Sigmoid colon (tissue), 7 donors: ENCODE results near the gene ERVH48-1. TPM values are rescaled to one million over a fixed set of nuclear protein-coding genes. Genes with fewer than 3 reads are reported as not detected.
"Not testable (repeated sequence)": the region's sequence is repeated elsewhere in the genome, so short reads cannot be mapped to it uniquely, and the experiment has no call there.

ENCODE experiments used
- DNase-seq: peaks from one replicate; pipeline ENCODE4 v3.0.0-alpha.2; 2019
- H3K27ac ChIP-seq, 4 donors: fragments of 200-600 bp; sonication (generic); one replicate each; pipeline ENCODE4 v1.5.1; 2016 to 2019; ENCODE audit warnings: mild to moderate bottlenecking in 1 of 4
- H3K27me3 ChIP-seq, 3 donors: fragments of 200-600 bp; sonication (generic); one replicate each; pipeline ENCODE4 v1.5.1; 2019; ENCODE audit warnings: mild to moderate bottlenecking in 1 of 3
- H3K36me3 ChIP-seq, 4 donors: fragments of 200-600 bp; sonication (generic); one replicate each; pipeline ENCODE4 v1.5.1; 2016 to 2019
- H3K4me1 ChIP-seq, 4 donors: fragments of 200-600 bp; sonication (generic); one replicate each; pipeline ENCODE4 v1.5.1; 2017 to 2019
- H3K4me3 ChIP-seq, 4 donors: fragments of 200-600 bp; sonication (generic); one replicate each; pipeline ENCODE4 v1.5.1; 2017 to 2019; ENCODE audit warnings: mild to moderate bottlenecking in 2 of 4, moderate library complexity in 1 of 4
- H3K9me3 ChIP-seq, 4 donors: fragments of 200-600 bp in 3 of 4; sonication (generic) in 3 of 4; one replicate each; pipeline versions ENCODE4 v1.5.1 to v1.6.1; 2013 to 2019
- EP300 ChIP-seq, 4 donors: sonication (generic); formaldehyde crosslinking; IDR thresholded peaks; one replicate each; pipeline ENCODE4 v1.6.1; 2017; ENCODE audit warnings: antibody characterized with exemption in 4 of 4
- POLR2A ChIP-seq, 2 donors: fragments of 450-650 bp; IDR thresholded peaks; one replicate each; pipeline ENCODE4 v1.6.1; 2016; ENCODE audit warnings: antibody characterized with exemption in 2 of 2, mild to moderate bottlenecking in 2 of 2, moderate library complexity in 2 of 2
- POLR2AphosphoS5 ChIP-seq, 4 donors: sonication (generic); formaldehyde crosslinking; IDR thresholded peaks; one replicate each; pipeline ENCODE4 v1.6.1; 2017; ENCODE audit warnings: antibody characterized with exemption in 4 of 4
- WGBS, 2 donors: extraction: QIAGEN DNeasy Blood & Tissue Kit; methylation state at CpG; one replicate each; pipeline ENCODE4 v1.1.7; 2013; 5-methylcytosine and 5-hydroxymethylcytosine counted together
- intact Hi-C: fragments of 100-400 bp; cut with DNase I; formaldehyde crosslinking; loops from one replicate; pipeline ENCODE4 v1.15.1; 2023
- polyA plus RNA-seq, 3 donors: library from polyadenylated mRNA; stranded (reverse); fragments of 200-250 nt; gene quantifications; one replicate each; pipeline ENCODE4 v1.2.3, GENCODE V29; 2013
- total RNA-seq, 4 donors: library from RNA; depleted of rRNA; stranded (reverse); fragments of >200 nt; gene quantifications; one replicate each; pipeline ENCODE4 v1.1.0, GENCODE V29; 2016
- TF ChIP-seq, protein P1 (sequence below), 4 experiments: fragments of 450-650 bp in 3 of 4; fragments of 200-600 bp in 1 of 4; IDR thresholded peaks; one replicate each; pipeline ENCODE4 v1.5.1; 2016 to 2019; ENCODE audit warnings: antibody characterized with exemption in 4 of 4, mild to moderate bottlenecking in 3 of 4, moderate library complexity in 2 of 4
- donor health status: healthy with polysubstance abuse.
- donor health status: Bipolar disorder and iron deficiency.
- donor health status: healthy.

Gene ERVH48-1
- total and polyA plus RNA-seq, 7 donors = 0.07 TPM; not detected in 6

GRCh38 chr21:42883921-42884320 is 41.5 kb downstream of the ERVH48-1 start:
- Histone ChIP-seq H3K36me3 (no peaks in the 10 kb centered on the region), H3K9me3 (no peaks in the 10 kb centered on the region), H3K27me3 (no peaks in the 10 kb centered on the region), H3K4me1 (peaks cover 0 to 8% (median 4%) of the 10 kb centered on the region in 4 donors), H3K4me3 (no peak overlapping the region), H3K27ac (no peak overlapping the region)
- intact Hi-C loops = no loop called here
- 98 to 100% methylated on average over 1 of the region's 1 CpG for WGBS, 2 donors
- DNase-seq = no peak
- no peak for TF ChIP-seq POLR2AphosphoS5 (IDR thresholded peaks at IDR 0.05)
- TF ChIP-seq EP300 (IDR thresholded peaks at IDR 0.05) = no peak
- TF ChIP-seq, protein P1, sequence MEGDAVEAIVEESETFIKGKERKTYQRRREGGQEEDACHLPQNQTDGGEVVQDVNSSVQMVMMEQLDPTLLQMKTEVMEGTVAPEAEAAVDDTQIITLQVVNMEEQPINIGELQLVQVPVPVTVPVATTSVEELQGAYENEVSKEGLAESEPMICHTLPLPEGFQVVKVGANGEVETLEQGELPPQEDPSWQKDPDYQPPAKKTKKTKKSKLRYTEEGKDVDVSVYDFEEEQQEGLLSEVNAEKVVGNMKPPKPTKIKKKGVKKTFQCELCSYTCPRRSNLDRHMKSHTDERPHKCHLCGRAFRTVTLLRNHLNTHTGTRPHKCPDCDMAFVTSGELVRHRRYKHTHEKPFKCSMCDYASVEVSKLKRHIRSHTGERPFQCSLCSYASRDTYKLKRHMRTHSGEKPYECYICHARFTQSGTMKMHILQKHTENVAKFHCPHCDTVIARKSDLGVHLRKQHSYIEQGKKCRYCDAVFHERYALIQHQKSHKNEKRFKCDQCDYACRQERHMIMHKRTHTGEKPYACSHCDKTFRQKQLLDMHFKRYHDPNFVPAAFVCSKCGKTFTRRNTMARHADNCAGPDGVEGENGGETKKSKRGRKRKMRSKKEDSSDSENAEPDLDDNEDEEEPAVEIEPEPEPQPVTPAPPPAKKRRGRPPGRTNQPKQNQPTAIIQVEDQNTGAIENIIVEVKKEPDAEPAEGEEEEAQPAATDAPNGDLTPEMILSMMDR (IDR thresholded peaks at IDR 0.05) = no peak
- TF ChIP-seq POLR2A (IDR thresholded peaks at IDR 0.05) = no peak

DNA sequence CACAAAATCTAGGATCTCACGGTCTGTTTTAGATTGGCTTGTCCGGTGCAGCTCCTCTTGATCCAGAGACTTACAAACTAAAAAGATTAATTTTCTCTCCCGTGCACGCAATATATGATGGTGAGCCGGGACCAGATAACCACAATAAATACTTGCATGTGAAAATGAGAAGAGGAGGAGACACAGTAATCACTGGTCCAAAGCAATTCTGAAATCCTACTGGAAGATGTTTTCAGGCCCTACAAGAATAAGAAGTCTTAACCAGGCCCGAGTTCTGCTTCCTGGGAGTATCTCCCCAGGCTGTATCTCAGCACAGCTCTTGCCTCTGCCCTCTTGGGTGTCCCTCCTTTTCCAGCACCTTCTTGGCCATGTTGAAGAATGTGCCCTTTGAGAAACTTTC is 45.1 kb downstream of the ERVH48-1 start:
- H3K4me1 ChIP-seq = peaks cover 0 to 18% (median 13%) of the 10 kb centered on the region in 4 donors
- H3K27ac ChIP-seq = peak overlapping the region in 1 of 4 donors; percentile 95
- 92 to 95% methylated on average over 6 of the region's 6 CpGs for WGBS, 2 donors
- H3K27me3 ChIP-seq = no peaks in the 10 kb centered on the region
- peaks cover 0 to 14% (median 1%) of the 10 kb centered on the region in 4 donors for H3K36me3 ChIP-seq
- no peak for TF ChIP-seq EP300 (IDR thresholded peaks at IDR 0.05)
- TF ChIP-seq, protein P1 (IDR thresholded peaks at IDR 0.05) = no peak
- no peak for TF ChIP-seq POLR2AphosphoS5 (IDR thresholded peaks at IDR 0.05)
- no peak for TF ChIP-seq POLR2A (IDR thresholded peaks at IDR 0.05)
- H3K4me3 ChIP-seq = peak overlapping the region in 2 of 4 donors; percentile 91 to 96
- DNase-seq = no peak
- intact Hi-C loops = no loop called here
- no peaks in the 10 kb centered on the region for H3K9me3 ChIP-seq

DNA sequence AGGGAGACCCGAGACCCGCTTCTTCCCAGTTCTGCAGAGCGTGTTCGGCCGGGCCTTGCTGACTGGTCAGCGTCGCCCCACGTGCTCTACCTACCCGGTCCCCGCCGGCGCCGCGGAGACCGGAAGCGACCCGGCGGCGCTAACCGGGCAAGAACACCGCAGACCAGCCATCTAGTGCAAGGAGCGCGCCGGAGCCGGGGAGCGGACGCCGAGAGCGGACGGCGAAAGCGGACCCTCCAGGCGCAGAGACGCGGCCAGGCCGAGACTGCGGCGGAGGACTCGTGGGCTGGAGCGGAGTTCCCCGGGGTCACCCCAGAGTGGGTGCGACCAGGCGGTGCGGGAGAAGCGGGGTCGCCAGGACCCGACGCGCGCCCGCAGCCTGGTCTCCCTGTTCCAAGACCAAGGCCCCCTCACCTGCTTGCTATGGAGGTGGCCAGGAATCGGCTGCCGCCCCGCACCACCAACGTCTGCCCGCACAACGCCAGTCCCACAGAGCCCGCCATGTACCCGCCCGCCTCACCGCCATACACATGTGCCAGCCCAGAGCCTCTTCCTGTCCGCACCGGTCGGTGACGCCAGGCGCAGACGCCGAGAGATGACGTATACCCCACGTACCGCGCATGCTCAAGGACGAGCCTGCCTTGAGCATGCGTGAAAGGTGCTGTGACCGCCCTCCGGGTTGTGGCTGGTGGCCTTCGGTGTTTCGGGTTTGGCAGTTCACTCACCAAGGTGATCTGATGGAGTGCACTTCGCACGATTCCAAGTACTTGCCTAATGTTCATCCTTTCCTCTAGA is 46.2 kb downstream of the ERVH48-1 start, which contains the start of gene WDR4:
WDR4 (minus strand) TSS at position 547 of the 795 bp plus-strand sequence; CDS start at position 503, 44 bp downstream.
- H3K9me3 ChIP-seq = no peaks in the 10 kb centered on the region
- peak; percentile 98 for DNase-seq
- H3K36me3 ChIP-seq = peaks cover 0 to 25% (median 3%) of the 10 kb centered on the region in 4 donors
- H3K27ac ChIP-seq = peak within 1 kb of the TSS; percentile 80 to 95 (median 86)
- TF ChIP-seq, protein P1 (IDR thresholded peaks at IDR 0.05) = no peak
- TF ChIP-seq EP300 (IDR thresholded peaks at IDR 0.05) (peak in 1 of 4 donors; percentile 78), POLR2AphosphoS5 (IDR thresholded peaks at IDR 0.05) (peak; percentile 90 to 94 (median 92)), POLR2A (IDR thresholded peaks at IDR 0.05) (peak; percentile 64 to 82)
- H3K4me3 ChIP-seq = peak within 1 kb of the TSS; percentile 73 to 96 (median 91)
- WGBS, 2 donors = 0% methylated on average over 80 of the region's 80 CpGs
- no peaks in the 10 kb centered on the region for H3K27me3 ChIP-seq
- intact Hi-C loops = no loop called here
- peaks cover 0 to 18% (median 13%) of the 10 kb centered on the region in 4 donors for H3K4me1 ChIP-seq

- WGBS, 2 donors = 0 to 1% methylated on average over 15 of the region's 15 CpGs
- no peak for DNase-seq
Measured at GRCh38 chr21:42878678-42878992, 46.8 kb downstream of the ERVH48-1 start.

GRCh38 chr21:42875811-42876210 is 49.6 kb downstream of the ERVH48-1 start:
- DNase-seq, H3K9me3 ChIP-seq, H3K27ac ChIP-seq, H3K4me3 ChIP-seq, intact Hi-C loops, H3K27me3 ChIP-seq: not testable (repeated sequence)
- Histone ChIP-seq H3K36me3 (peaks cover 20 to 57% (median 29%) of the 10 kb centered on the region in 4 donors), H3K4me1 (peaks cover 0 to 18% (median 13%) of the 10 kb centered on the region in 4 donors)
- 96% methylated on average over 10 of the region's 10 CpGs for WGBS, 2 donors

More at GRCh38 chr21:42878678-42878992, 46.8 kb downstream of the ERVH48-1 start:
- Histone ChIP-seq H3K27me3 (no peaks in the 10 kb centered on the region), H3K4me3 (peak overlapping the region; percentile 73 to 96 (median 91)), H3K4me1 (peaks cover 0 to 18% (median 13%) of the 10 kb centered on the region in 4 donors), H3K27ac (peak overlapping the region; percentile 80 to 95 (median 86)), H3K36me3 (peaks cover 0 to 29% (median 4%) of the 10 kb centered on the region in 4 donors), H3K9me3 (no peaks in the 10 kb centered on the region)
- intact Hi-C loops = no loop called here
- TF ChIP-seq EP300 (IDR thresholded peaks at IDR 0.05) = no peak
- TF ChIP-seq, protein P1 (IDR thresholded peaks at IDR 0.05) = no peak
- TF ChIP-seq POLR2A (IDR thresholded peaks at IDR 0.05) = no peak
- no peak for TF ChIP-seq POLR2AphosphoS5 (IDR thresholded peaks at IDR 0.05)
